Tibial nerve (tissue), 4 donors: ENCODE data around the gene ALK.

Source experiments
- EP300 ChIP-seq, 2 donors: sonication (generic); formaldehyde crosslinking; IDR thresholded peaks; one replicate each; pipeline ENCODE4 v1.6.1; 2017; ENCODE audit warnings: antibody characterized with exemption in 2 of 2, mild to moderate bottlenecking in 1 of 2
- POLR2A ChIP-seq, 2 donors: fragments of 450-650 bp; IDR thresholded peaks; one replicate each; pipeline ENCODE4 v1.6.1; 2017; ENCODE audit warnings: antibody characterized with exemption in 2 of 2, mild to moderate bottlenecking in 2 of 2, moderate library complexity in 2 of 2
- TF ChIP-seq, protein P1 (sequence below), 5 experiments: fragments of 200-600 bp in 3 of 5; fragments of 450-650 bp in 2 of 5; sonication (generic) in 3 of 5; IDR thresholded peaks; one replicate each; pipeline ENCODE4 v1.5.1; 2016 to 2019; ENCODE audit warnings: antibody characterized with exemption in 5 of 5, mild to moderate bottlenecking in 3 of 5, moderate library complexity in 2 of 5

DNA sequence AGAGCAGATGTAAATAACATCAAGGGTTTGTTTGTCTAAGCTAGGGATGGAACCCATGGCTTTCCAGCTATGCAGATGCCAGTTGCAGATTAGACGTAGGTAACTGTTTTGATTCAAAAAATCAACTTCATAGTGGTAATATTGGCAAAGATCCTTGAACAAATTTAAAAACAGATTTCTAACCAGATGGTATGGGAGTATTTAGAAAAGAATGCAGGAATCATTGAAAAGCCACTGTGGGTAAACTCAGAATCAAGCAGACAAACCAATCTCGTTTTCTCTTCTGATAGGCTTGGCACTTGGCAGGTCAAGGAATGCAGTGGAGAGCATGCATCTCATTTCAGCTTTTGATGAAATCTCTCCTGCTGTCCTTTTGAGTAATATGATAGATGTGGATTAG lies 428.7 kb downstream of the ALK start:
- TF ChIP-seq, protein P1, sequence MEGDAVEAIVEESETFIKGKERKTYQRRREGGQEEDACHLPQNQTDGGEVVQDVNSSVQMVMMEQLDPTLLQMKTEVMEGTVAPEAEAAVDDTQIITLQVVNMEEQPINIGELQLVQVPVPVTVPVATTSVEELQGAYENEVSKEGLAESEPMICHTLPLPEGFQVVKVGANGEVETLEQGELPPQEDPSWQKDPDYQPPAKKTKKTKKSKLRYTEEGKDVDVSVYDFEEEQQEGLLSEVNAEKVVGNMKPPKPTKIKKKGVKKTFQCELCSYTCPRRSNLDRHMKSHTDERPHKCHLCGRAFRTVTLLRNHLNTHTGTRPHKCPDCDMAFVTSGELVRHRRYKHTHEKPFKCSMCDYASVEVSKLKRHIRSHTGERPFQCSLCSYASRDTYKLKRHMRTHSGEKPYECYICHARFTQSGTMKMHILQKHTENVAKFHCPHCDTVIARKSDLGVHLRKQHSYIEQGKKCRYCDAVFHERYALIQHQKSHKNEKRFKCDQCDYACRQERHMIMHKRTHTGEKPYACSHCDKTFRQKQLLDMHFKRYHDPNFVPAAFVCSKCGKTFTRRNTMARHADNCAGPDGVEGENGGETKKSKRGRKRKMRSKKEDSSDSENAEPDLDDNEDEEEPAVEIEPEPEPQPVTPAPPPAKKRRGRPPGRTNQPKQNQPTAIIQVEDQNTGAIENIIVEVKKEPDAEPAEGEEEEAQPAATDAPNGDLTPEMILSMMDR (IDR thresholded peaks at IDR 0.05) = no peak
- TF ChIP-seq POLR2A (IDR thresholded peaks at IDR 0.05) = no peak
- no peak for TF ChIP-seq EP300 (IDR thresholded peaks at IDR 0.05)
